ENCODE results near the gene FKBP6.
"Not testable (repeated sequence)": the region's sequence is repeated elsewhere in the genome, so short reads cannot be mapped to it uniquely, and the experiment has no call there.

The FKBP6 gene

GRCh38 chr7:73358590-73359275 lies 30.8 kb downstream of the FKBP6 start:
- no peak overlapping the region for H3K27ac Mint-ChIP-seq
- no peaks in the 10 kb centered on the region for H3K4me1 Mint-ChIP-seq (ENCODE audit: low read depth)
- H3K4me3 Mint-ChIP-seq, result no peak overlapping the region
- H3K36me3 Mint-ChIP-seq (ENCODE audit: low read depth), result no peaks in the 10 kb centered on the region
- H3K9me3 Mint-ChIP-seq, result no peaks in the 10 kb centered on the region
- H3K27me3 Mint-ChIP-seq (ENCODE audit: low read depth), result no peaks in the 10 kb centered on the region

GRCh38 chr7:73359306-73359705 lies 31.3 kb downstream of the FKBP6 start:
- no peak overlapping the region for H3K4me3 Mint-ChIP-seq

GRCh38 chr7:73359746-73360375 lies 31.9 kb downstream of the FKBP6 start:
- Mint-ChIP-seq H3K4me1 (ENCODE audit: low read depth) (no peaks in the 10 kb centered on the region), H3K9me3 (no peaks in the 10 kb centered on the region), H3K4me3 (no peak overlapping the region), H3K36me3 (ENCODE audit: low read depth) (no peaks in the 10 kb centered on the region), H3K27ac (no peak overlapping the region), H3K27me3 (ENCODE audit: low read depth) (no peaks in the 10 kb centered on the region)

More at GRCh38 chr7:73359306-73359705, 31.3 kb downstream of the FKBP6 start:
- no peaks in the 10 kb centered on the region for H3K36me3 Mint-ChIP-seq (ENCODE audit: low read depth)
- no peak overlapping the region for H3K27ac Mint-ChIP-seq
- H3K27me3 Mint-ChIP-seq (ENCODE audit: low read depth), result no peaks in the 10 kb centered on the region
- H3K4me1 Mint-ChIP-seq (ENCODE audit: low read depth), result no peaks in the 10 kb centered on the region
- H3K9me3 Mint-ChIP-seq, result no peaks in the 10 kb centered on the region

GRCh38 chr7:73360590-73360989 lies 32.6 kb downstream of the FKBP6 start:
- not testable (repeated sequence) for H3K36me3 Mint-ChIP-seq (ENCODE audit: low read depth); H3K27ac Mint-ChIP-seq; H3K9me3 Mint-ChIP-seq; H3K4me3 Mint-ChIP-seq; H3K4me1 Mint-ChIP-seq (ENCODE audit: low read depth); H3K27me3 Mint-ChIP-seq (ENCODE audit: low read depth)

- Mint-ChIP-seq H3K36me3 (ENCODE audit: low read depth) (no peaks in the 10 kb centered on the region), H3K27ac (no peak overlapping the region), H3K9me3 (no peaks in the 10 kb centered on the region), H3K27me3 (ENCODE audit: low read depth) (no peaks in the 10 kb centered on the region), H3K4me3 (no peak overlapping the region), H3K4me1 (ENCODE audit: low read depth) (no peaks in the 10 kb centered on the region)
These were observed 35.5 kb downstream of the FKBP6 start for GRCh38 chr7:73363225-73364005.

GRCh38 chr7:73364006-73364728 lies 36.2 kb downstream of the FKBP6 start:
- no peaks in the 10 kb centered on the region for H3K9me3 Mint-ChIP-seq
- no peaks in the 10 kb centered on the region for H3K36me3 Mint-ChIP-seq (ENCODE audit: low read depth)
- H3K27ac Mint-ChIP-seq, result no peak overlapping the region
- no peak overlapping the region for H3K4me3 Mint-ChIP-seq
- H3K4me1 Mint-ChIP-seq (ENCODE audit: low read depth), result no peaks in the 10 kb centered on the region
- H3K27me3 Mint-ChIP-seq (ENCODE audit: low read depth), result no peaks in the 10 kb centered on the region

- no peaks in the 10 kb centered on the region for H3K9me3 Mint-ChIP-seq
- H3K4me1 Mint-ChIP-seq (ENCODE audit: low read depth), result no peaks in the 10 kb centered on the region
- H3K36me3 Mint-ChIP-seq (ENCODE audit: low read depth), result no peaks in the 10 kb centered on the region
- H3K27me3 Mint-ChIP-seq (ENCODE audit: low read depth), result no peaks in the 10 kb centered on the region
- no peak overlapping the region for H3K27ac Mint-ChIP-seq
- no peak overlapping the region for H3K4me3 Mint-ChIP-seq
These were observed 38.2 kb downstream of the FKBP6 start for GRCh38 chr7:73366127-73366526.

- no peak overlapping the region for H3K4me3 Mint-ChIP-seq
- H3K27me3 Mint-ChIP-seq (ENCODE audit: low read depth), result no peaks in the 10 kb centered on the region
- no peaks in the 10 kb centered on the region for H3K9me3 Mint-ChIP-seq
- H3K4me1 Mint-ChIP-seq (ENCODE audit: low read depth), result no peaks in the 10 kb centered on the region
- no peaks in the 10 kb centered on the region for H3K36me3 Mint-ChIP-seq (ENCODE audit: low read depth)
- no peak overlapping the region for H3K27ac Mint-ChIP-seq
These were observed 39.0 kb downstream of the FKBP6 start for GRCh38 chr7:73366990-73367389.

GRCh38 chr7:73369009-73369408 lies 41.0 kb downstream of the FKBP6 start:
- Mint-ChIP-seq H3K4me3 (no peak overlapping the region), H3K36me3 (ENCODE audit: low read depth) (no peaks in the 10 kb centered on the region), H3K27ac (no peak overlapping the region), H3K9me3 (no peaks in the 10 kb centered on the region), H3K27me3 (ENCODE audit: low read depth) (no peaks in the 10 kb centered on the region), H3K4me1 (ENCODE audit: low read depth) (no peaks in the 10 kb centered on the region)

- Mint-ChIP-seq H3K36me3 (ENCODE audit: low read depth) (no peaks in the 10 kb centered on the region), H3K9me3 (no peaks in the 10 kb centered on the region), H3K4me3 (no peak overlapping the region), H3K27me3 (ENCODE audit: low read depth) (no peaks in the 10 kb centered on the region), H3K27ac (no peak overlapping the region), H3K4me1 (ENCODE audit: low read depth) (no peaks in the 10 kb centered on the region)
These were observed 41.7 kb downstream of the FKBP6 start for GRCh38 chr7:73369622-73370021.

- Mint-ChIP-seq H3K9me3 (no peaks in the 10 kb centered on the region), H3K4me3 (no peak overlapping the region), H3K27ac (no peak overlapping the region), H3K27me3 (ENCODE audit: low read depth) (peaks cover 17% of the 10 kb centered on the region), H3K36me3 (ENCODE audit: low read depth) (no peaks in the 10 kb centered on the region), H3K4me1 (ENCODE audit: low read depth) (no peaks in the 10 kb centered on the region)
These were observed 45.8 kb downstream of the FKBP6 start for GRCh38 chr7:73373741-73374140.

- not testable (repeated sequence) for H3K27ac Mint-ChIP-seq; H3K9me3 Mint-ChIP-seq; H3K4me1 Mint-ChIP-seq (ENCODE audit: low read depth); H3K4me3 Mint-ChIP-seq; H3K36me3 Mint-ChIP-seq (ENCODE audit: low read depth)
- peaks cover 17% of the 10 kb centered on the region for H3K27me3 Mint-ChIP-seq (ENCODE audit: low read depth)
These were observed 48.3 kb downstream of the FKBP6 start for GRCh38 chr7:73376262-73376661.

- H3K4me1 Mint-ChIP-seq (ENCODE audit: low read depth), result no peaks in the 10 kb centered on the region
- no peaks in the 10 kb centered on the region for H3K36me3 Mint-ChIP-seq (ENCODE audit: low read depth)
- peaks cover 17% of the 10 kb centered on the region for H3K27me3 Mint-ChIP-seq (ENCODE audit: low read depth)
- H3K4me3 Mint-ChIP-seq, result no peak overlapping the region
- no peaks in the 10 kb centered on the region for H3K9me3 Mint-ChIP-seq
- no peak overlapping the region for H3K27ac Mint-ChIP-seq
These were observed 48.9 kb downstream of the FKBP6 start for GRCh38 chr7:73376671-73377412.
